AG09309 (cell line): ENCODE results near the gene RPS6KC1.

Experiments used
- DNase-seq: peaks from one replicate; pipeline ENCODE4 v3.0.0-alpha.2; 2010; ENCODE audit warnings: low read depth
- H3K4me3 ChIP-seq: 2 replicates; pipeline ENCODE4 v1.5.1; 2011; ENCODE audit warnings: mild to moderate bottlenecking, low read depth, low read length, moderate library complexity; ENCODE audit not compliant: control insufficient read depth
- TF ChIP-seq, protein P1 (sequence below): IDR thresholded peaks from 2 replicates; pipeline ENCODE4 v1.5.1; 2011; ENCODE audit warnings: mild to moderate bottlenecking, low read depth, low read length, inconsistent platforms; ENCODE audit not compliant: insufficient read depth, control insufficient read depth; ENCODE audit errors: missing control alignments

The RPS6KC1 gene

DNA sequence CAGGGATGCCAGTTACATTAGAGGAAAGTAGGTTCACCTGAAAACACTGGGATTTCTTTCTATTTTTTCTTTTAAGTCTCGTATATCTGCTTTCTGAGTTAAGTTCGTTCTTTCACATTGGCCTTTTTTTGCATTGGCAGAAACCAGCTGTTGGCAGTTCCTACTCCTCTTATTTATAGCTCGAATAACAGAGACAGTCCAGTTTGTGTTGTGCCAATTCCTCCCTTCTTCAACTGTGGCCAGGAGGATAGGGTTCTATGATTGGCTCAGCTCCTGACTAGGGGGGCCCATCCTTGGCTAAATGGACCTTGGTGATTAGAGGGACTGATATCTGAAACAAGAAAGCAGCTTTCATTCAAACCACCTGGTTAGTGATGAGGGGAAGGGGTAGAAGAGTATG, 115.8 kb downstream of the RPS6KC1 start:
- DNase-seq = no peak
- TF ChIP-seq, protein P1, sequence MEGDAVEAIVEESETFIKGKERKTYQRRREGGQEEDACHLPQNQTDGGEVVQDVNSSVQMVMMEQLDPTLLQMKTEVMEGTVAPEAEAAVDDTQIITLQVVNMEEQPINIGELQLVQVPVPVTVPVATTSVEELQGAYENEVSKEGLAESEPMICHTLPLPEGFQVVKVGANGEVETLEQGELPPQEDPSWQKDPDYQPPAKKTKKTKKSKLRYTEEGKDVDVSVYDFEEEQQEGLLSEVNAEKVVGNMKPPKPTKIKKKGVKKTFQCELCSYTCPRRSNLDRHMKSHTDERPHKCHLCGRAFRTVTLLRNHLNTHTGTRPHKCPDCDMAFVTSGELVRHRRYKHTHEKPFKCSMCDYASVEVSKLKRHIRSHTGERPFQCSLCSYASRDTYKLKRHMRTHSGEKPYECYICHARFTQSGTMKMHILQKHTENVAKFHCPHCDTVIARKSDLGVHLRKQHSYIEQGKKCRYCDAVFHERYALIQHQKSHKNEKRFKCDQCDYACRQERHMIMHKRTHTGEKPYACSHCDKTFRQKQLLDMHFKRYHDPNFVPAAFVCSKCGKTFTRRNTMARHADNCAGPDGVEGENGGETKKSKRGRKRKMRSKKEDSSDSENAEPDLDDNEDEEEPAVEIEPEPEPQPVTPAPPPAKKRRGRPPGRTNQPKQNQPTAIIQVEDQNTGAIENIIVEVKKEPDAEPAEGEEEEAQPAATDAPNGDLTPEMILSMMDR = no peak
- H3K4me3 ChIP-seq = no peak overlapping the region

DNA sequence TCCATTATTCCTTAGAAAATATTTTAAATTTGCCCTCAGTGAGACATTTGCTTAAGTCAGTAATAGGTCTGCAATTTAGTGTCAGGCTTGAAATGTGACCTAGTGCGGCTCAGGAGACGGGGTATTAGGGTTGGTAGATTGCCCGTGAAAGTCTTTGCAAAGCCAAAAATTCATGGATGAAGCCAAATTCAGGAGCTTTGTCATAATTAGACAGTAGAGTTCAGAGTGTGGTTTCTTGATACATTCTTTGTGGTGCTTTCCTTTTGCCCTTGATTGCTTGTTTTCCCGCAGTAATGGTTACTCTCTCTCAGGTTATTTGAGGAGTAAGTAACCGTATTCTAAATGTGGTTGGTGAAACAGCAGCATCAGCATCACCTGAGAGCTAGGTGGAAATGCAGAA, 120.7 kb downstream of the RPS6KC1 start:
- no peak overlapping the region for H3K4me3 ChIP-seq
- no peak for DNase-seq
- TF ChIP-seq, protein P1 = no peak

DNA sequence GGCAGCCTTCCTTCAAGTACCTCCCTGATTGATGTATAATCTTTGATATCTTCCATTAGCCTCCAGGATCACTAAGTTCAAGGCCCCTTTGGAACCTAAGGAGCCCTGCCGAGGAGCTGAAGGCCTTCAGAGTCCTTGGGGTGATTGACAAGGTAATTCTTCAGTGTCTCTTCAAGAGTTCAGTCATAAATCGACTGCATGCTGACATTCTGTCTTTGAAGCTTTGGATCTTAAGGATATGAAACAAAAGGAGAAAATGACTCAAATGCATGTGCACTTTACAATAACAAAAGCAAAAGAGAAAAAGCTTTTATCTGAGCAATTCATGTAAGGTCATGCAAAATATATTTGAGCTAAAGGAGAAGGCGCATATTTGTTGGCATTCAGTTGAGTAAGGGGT, 125.3 kb downstream of the RPS6KC1 start:
- no peak overlapping the region for H3K4me3 ChIP-seq
- TF ChIP-seq, protein P1 = no peak
- DNase-seq = no peak

DNA sequence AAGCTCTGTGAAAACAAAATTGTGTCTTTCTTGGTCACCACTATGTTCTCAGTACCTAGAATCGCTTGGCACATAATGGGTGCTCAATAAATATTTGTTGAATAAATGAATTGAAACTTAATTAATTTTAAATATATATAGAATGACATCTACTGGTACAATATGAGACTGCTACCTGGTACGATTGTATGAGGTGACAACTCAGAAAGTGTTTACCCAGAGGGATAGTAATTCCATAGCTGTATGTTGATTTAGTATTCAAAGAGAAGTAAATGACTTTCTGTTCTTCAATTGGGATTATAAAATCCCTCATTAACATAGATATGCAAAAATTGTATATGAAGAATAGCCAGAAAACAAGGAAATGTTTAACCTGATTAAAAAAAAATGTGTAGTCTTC, 128.7 kb downstream of the RPS6KC1 start:
- TF ChIP-seq, protein P1 = no peak
- no peak for DNase-seq
- H3K4me3 ChIP-seq = no peak overlapping the region

DNA sequence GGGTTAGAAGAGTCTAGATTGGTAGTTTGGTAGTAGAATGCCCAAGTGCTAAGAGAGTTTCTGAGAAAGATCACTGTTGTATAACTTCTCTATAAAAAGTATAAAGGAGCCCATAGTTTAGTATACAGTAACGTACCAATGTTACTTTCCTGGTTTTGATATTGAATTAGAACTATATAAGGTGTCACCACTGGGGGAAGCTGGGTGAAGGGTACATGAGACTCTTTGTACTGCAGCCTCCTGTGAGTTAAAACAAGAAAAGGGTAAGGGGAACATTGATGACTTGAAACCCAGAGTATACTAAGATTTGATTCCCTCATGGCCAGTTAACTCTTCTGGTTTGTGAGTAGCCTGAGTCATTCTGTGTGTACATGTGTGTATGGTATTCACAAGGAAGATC, 129.8 kb downstream of the RPS6KC1 start:
- no peak overlapping the region for H3K4me3 ChIP-seq
- TF ChIP-seq, protein P1 = no peak
- DNase-seq = no peak

DNA sequence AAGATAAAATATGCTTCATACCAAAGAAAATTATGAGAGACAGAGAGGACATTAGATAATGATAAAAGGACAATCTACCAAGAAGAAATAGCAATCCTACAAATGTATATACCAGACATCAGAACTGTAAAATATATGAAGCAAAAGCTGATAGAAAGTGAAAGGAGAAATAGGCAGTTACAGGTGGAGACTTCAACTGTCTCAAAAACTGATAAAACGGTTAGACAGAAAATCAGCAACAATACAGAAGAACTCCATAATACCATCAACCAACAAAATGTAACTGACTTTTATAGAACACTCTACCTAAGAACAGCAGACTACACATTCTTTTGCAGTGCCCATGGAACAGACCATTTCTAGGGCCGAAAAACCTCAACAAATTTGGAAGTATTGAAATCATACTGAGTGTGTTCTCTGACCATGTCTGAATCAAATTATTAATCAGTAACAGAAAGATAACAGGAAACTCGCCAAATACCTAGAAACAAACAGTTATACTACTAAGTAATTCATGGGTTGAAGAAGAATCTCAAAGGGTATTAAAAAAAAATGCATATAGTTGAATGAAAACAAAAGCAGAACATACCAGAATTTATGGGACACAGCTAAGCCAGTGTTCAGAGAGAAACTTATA, 132.1 kb downstream of the RPS6KC1 start:
- TF ChIP-seq, protein P1 = no peak
- H3K4me3 ChIP-seq = no peak overlapping the region
- no peak for DNase-seq
